ENCODE results near the gene AMIGO3. TPM values are rescaled to one million over a fixed set of nuclear protein-coding genes. Genes with fewer than 3 reads are reported as not detected.

Gene AMIGO3
- total and polyA plus RNA-seq, 2 of the 8 experiments (the other 6 are each of a cell fraction or from before 2014, with no cell fraction given), result 1.6 to 8.8 TPM

GRCh38 chr3:49757197-49757596, 37.7 kb upstream of the AMIGO3 start (continued):
- TF ChIP-seq CTCF (IDR thresholded peaks at IDR 0.05; ENCODE audit: control extremely low read depth in 1 of 3, insufficient read depth in 1 of 3, low read depth in 1 of 3, low read length in 3 of 3) (no peak), MAFK (IDR thresholded peaks at IDR 0.05; ENCODE audit: low read depth, low read length) (no peak)
